Endothelial cell of umbilical vein (primary cell): Measurements from ENCODE around the gene MORN5. TPM values are rescaled to one million over a fixed set of nuclear protein-coding genes. Genes with fewer than 3 reads are reported as not detected.

Experiments used
- BruUV-seq: library from RNA; stranded (reverse); fragments of 400-500 nt; replicated peaks from 2 replicates; lab custom pipeline; 2021; lab: Mats Ljungman, UMichigan
- CTCF ChIA-PET: fragments of 300-600, 350-600 bp; sonication (Branson Sonifier 250); formaldehyde crosslinking; loops from one replicate; lab custom pipeline; 2021; ENCODE audit warnings: antibody characterized with exemption, inconsistent platforms; lab: Charles Lee
- POLR2A ChIA-PET: fragments of 300-600, 350-600 bp; sonication (Branson Sonifier 250); formaldehyde crosslinking; loops from one replicate; lab custom pipeline; 2021; ENCODE audit warnings: antibody characterized with exemption, inconsistent platforms; lab: Charles Lee
- DNase-seq: peaks from one replicate; pipeline ENCODE4 v3.0.0-alpha.2; 2011; ENCODE audit warnings: low read depth, low spot score
- FAIRE-seq: peaks from 2 replicates; lab custom pipeline; 2011; peaks lifted over from hg19 to GRCh38; lab: Jason Lieb, UNC
- H2AFZ ChIP-seq: 2 replicates; pipeline ENCODE4 v1.6.0; 2012; ENCODE audit warnings: low read depth, low read length, control low read depth, inconsistent platforms
- H3K27ac ChIP-seq: 2 replicates; pipeline ENCODE4 v1.5.1; 2011; ENCODE audit warnings: low read depth, mild to moderate bottlenecking, control low read depth, low read length, moderate library complexity; ENCODE audit not compliant: insufficient read depth
- H3K27me3 ChIP-seq, 2 experiments: 2 replicates each; pipeline versions ENCODE4 v1.6.0 to v1.6.1; 2011; ENCODE audit warnings: low read length in 2 of 2, mixed read lengths in 1 of 2; ENCODE audit not compliant: control insufficient read depth in 2 of 2, insufficient read depth in 2 of 2
- H3K36me3 ChIP-seq, 2 experiments: 2 replicates in 1 of 2; 3 replicates in 1 of 2; pipeline ENCODE4 v1.5.1; 2011; ENCODE audit warnings: low read length in 2 of 2, mild to moderate bottlenecking in 1 of 2, moderate library complexity in 1 of 2; ENCODE audit not compliant: control insufficient read depth in 2 of 2, insufficient read depth in 2 of 2; ENCODE audit errors: extremely low read depth in 1 of 2
- H3K4me1 ChIP-seq: 3 replicates; pipeline ENCODE4 v1.5.1; 2011; ENCODE audit warnings: mild to moderate bottlenecking, low read length; ENCODE audit not compliant: control insufficient read depth, insufficient read depth; ENCODE audit errors: extremely low read depth
- H3K4me2 ChIP-seq: 2 replicates; pipeline ENCODE4 v1.6.1; 2011; ENCODE audit warnings: low read length, control low read depth, mixed read lengths; ENCODE audit not compliant: insufficient read depth
- H3K4me3 ChIP-seq, 3 experiments: fragments of 200-600 bp in 1 of 3; sonication (generic), shearing (Covaris generic) in 1 of 3; replicated peaks in 1 of 3; 2 replicates each; pipeline ENCODE4 v1.5.1; 2011 to 2016; ENCODE audit warnings: control low read depth in 3 of 3, low read length in 3 of 3, mild to moderate bottlenecking in 2 of 3, inconsistent platforms in 1 of 3, low read depth in 1 of 3, moderate library complexity in 1 of 3; ENCODE audit not compliant: insufficient read depth in 1 of 3
- H3K79me2 ChIP-seq: 2 replicates; pipeline ENCODE4 v1.6.0; 2012; ENCODE audit warnings: low read length, inconsistent platforms; ENCODE audit not compliant: control insufficient read depth, insufficient read depth
- H3K9ac ChIP-seq: replicated peaks from 2 replicates; pipeline ENCODE3; 2011; ENCODE audit warnings: low read length, control low read depth; ENCODE audit not compliant: insufficient read depth; ENCODE audit errors: extremely low read depth
- H3K9me1 ChIP-seq: replicated peaks from 3 replicates; pipeline ENCODE4 v1.6.0; 2011; ENCODE audit warnings: mild to moderate bottlenecking, low read length; ENCODE audit not compliant: control insufficient read depth, insufficient read depth; ENCODE audit errors: extremely low read depth
- H3K9me3 ChIP-seq: replicated peaks from 2 replicates; pipeline ENCODE4 v1.5.1; 2012; ENCODE audit warnings: low read length, inconsistent platforms; ENCODE audit not compliant: control insufficient read depth, insufficient read depth
- H4K20me1 ChIP-seq: replicated peaks from 2 replicates; pipeline ENCODE3; 2011; ENCODE audit warnings: mild to moderate bottlenecking, low read length; ENCODE audit not compliant: control insufficient read depth, insufficient read depth; ENCODE audit errors: extremely low read depth
- CTCF ChIP-seq, 2 donors: IDR thresholded peaks; 1 replicate in 1 of 2; 2 replicates in 1 of 2; pipeline ENCODE4 v1.5.1; 2011; ENCODE audit warnings: low read length in 2 of 2, mild to moderate bottlenecking in 2 of 2, moderate library complexity in 2 of 2, control low read depth in 1 of 2, inconsistent platforms in 1 of 2, low read depth in 1 of 2; ENCODE audit not compliant: insufficient read depth in 1 of 2; ENCODE audit errors: extremely low read depth in 1 of 2
- EZH2 ChIP-seq: IDR thresholded peaks from 2 replicates; pipeline ENCODE4 v1.6.1; 2012; ENCODE audit warnings: borderline replicate concordance, low read depth, mild to moderate bottlenecking, moderate library complexity, low read length, inconsistent platforms; ENCODE audit not compliant: severe bottlenecking
- FOS ChIP-seq: IDR thresholded peaks from 2 replicates; pipeline ENCODE4 v1.6.1; 2011; ENCODE audit warnings: mild to moderate bottlenecking, low read length, moderate library complexity, borderline replicate concordance; ENCODE audit not compliant: insufficient read depth
- GATA2 ChIP-seq: IDR thresholded peaks from 2 replicates; pipeline ENCODE4 v1.7.0; 2011; ENCODE audit warnings: low read depth, mild to moderate bottlenecking, moderate library complexity, mixed read lengths, low read length; ENCODE audit not compliant: insufficient read length, insufficient read depth
- JUN ChIP-seq: IDR thresholded peaks from 2 replicates; pipeline ENCODE4 v1.6.1; 2011; ENCODE audit warnings: borderline replicate concordance, low read depth; ENCODE audit not compliant: insufficient read length, insufficient read depth
- MAX ChIP-seq: IDR thresholded peaks from 2 replicates; pipeline ENCODE4 v1.6.1; 2011; ENCODE audit not compliant: insufficient read depth, insufficient read length
- MYC ChIP-seq: IDR thresholded peaks from one replicate; pipeline ENCODE4 v1.6.1; 2011; ENCODE audit warnings: mild to moderate bottlenecking, low read depth, low read length
- POLR2A ChIP-seq: IDR thresholded peaks from 2 replicates; pipeline ENCODE4 v1.6.1; 2012; ENCODE audit warnings: low read depth, mild to moderate bottlenecking, control low read depth, low read length
- POLR2AphosphoS5 ChIP-seq: IDR thresholded peaks from 2 replicates; pipeline ENCODE4 v1.6.1; 2012; ENCODE audit warnings: low read depth, mild to moderate bottlenecking, control low read depth, low read length, moderate library complexity; ENCODE audit not compliant: insufficient read depth
- dilution Hi-C: fragments of 300-500 bp; cut with MboI; formaldehyde crosslinking; loops from one replicate; pipeline ENCODE4 v1.15.0; 2019; ENCODE audit warnings: low sequenced_read_pairs; ENCODE audit not compliant: extremely low pct_ligation_motif_present
- intact Hi-C: fragments of 100-400 bp; cut with micrococcal nuclease; formaldehyde crosslinking; loops from one replicate; pipeline ENCODE4 v1.10.0; 2022
- polyA plus RNA-seq, 4 experiments: library from polyadenylated mRNA; depleted of rRNA in 3 of 4; stranded (reverse) in 3 of 4; unstranded in 1 of 4; fragments of >200 nt; gene quantifications; 2 replicates each; pipeline versions ENCODE4 v1.2.1 to v1.2.3, GENCODE V29; 2011 to 2012; ENCODE audit warnings: missing spikeins in 1 of 4
- total RNA-seq: library from RNA; stranded (reverse); gene quantifications from 2 replicates; pipeline ENCODE4 v1.2.3, GENCODE V29; 2021

The MORN5 gene
- total and polyA plus RNA-seq, 2 donors (not counting 3 experiments of a cell fraction or from before 2014, with no cell fraction given) = not detected

DNA sequence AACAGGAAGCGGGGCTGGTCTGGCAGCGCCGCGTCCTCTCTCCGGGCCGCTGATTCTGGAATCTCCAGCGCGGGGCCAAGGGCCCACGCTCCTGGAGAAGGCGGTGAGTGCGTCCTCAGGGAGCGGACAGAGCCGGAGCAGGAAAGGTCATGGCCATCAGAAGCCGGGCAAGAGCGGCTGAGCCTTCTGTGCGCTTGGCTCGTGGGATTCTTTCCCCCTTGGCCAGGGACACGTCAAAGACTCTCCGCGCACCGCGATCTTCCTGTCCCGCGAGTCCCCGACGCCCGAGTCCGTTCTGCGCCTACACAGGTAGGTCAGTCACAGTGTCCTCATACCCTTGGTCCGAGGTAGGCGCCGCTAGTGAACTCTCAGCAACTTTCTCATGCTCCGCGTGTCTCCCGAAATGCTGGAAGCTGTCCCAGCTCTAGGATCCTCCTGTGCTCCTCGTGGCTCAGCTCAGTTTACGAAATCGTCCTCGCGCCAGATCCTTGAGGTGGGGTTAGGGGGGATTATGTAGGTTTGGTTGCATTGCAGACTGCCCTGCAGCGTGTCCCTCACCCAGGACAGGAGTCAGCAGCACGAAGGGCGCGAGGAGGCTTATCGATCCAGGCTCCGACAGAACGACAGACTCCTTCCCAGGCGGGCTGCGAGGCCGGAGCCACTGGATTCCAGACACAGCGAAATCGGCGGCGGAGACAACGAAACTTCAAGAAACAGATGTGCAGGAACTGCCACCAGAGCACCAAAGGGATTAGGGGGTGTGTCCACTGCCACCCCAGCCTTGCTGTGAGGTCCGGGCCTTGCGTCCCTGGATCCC is 60.4 kb downstream of the MORN5 start:
- H3K9me3 ChIP-seq = no peaks in the 10 kb centered on the region
- H3K9me1 ChIP-seq = no peaks in the 10 kb centered on the region
- no peaks in the 10 kb centered on the region for H3K36me3 ChIP-seq
- FAIRE-seq = no peak
- H3K4me2 ChIP-seq = no peak overlapping the region
- no peaks in the 10 kb centered on the region for H3K79me2 ChIP-seq
- intact Hi-C loops (no loop called here), dilution Hi-C loops (no loop called here)
- TF ChIP-seq EZH2 (no peak), CTCF (IDR thresholded peaks at IDR 0.05; ENCODE audit: extremely low read depth in 1 of 2, insufficient read depth in 1 of 2, low read depth in 1 of 2, low read length in 2 of 2) (no peak), FOS (no peak), MYC (no peak), MAX (no peak), GATA2 (no peak), JUN (no peak), POLR2A (no peak), POLR2AphosphoS5 (no peak)
- peaks cover 9% of the 10 kb centered on the region for H3K4me1 ChIP-seq
- H3K27ac ChIP-seq = no peak overlapping the region
- H3K4me3 ChIP-seq = no peak overlapping the region
- no peak overlapping the region for H2AFZ ChIP-seq
- no TSS peak for BruUV-seq
- ChIA-PET POLR2A (no interaction called here), CTCF (interaction anchor here (1.1 kb wide), 2 partner anchors 88 to 95 kb away, joined by 3 read pairs; no protein-coding TSS in a partner anchor)
- peaks cover 19 to 31% of the 10 kb centered on the region in 2 experiments for H3K27me3 ChIP-seq
- DNase-seq = no peak
- H4K20me1 ChIP-seq = no peaks in the 10 kb centered on the region
- no peak overlapping the region for H3K9ac ChIP-seq
